GM12891 (cell line): ENCODE measurements around the gene PAX4.

Source experiments
- PAX5 ChIP-seq: IDR thresholded peaks from 2 replicates; pipeline ENCODE4 v1.6.1; 2011; ENCODE audit warnings: low read length, moderate library complexity, mild to moderate bottlenecking; ENCODE audit not compliant: insufficient read depth, severe bottlenecking
- POLR2A ChIP-seq: IDR thresholded peaks from 2 replicates; pipeline ENCODE4 v1.6.1; 2011; ENCODE audit warnings: low read depth, low read length, control low read depth

- no peak for TF ChIP-seq POLR2A
- TF ChIP-seq PAX5 = no peak
Observed at GRCh38 chr7:127581716-127582115, 36.2 kb downstream of the PAX4 start.
